NOMO-1 treated with dmso at 0.1 percent for 144 hours (cell line): ENCODE results near the gene SPAM1.
"Not testable (repeated sequence)": the region's sequence is repeated elsewhere in the genome, so short reads cannot be mapped to it uniquely, and the experiment has no call there.

Experiments
- DNase-seq: peaks from one replicate; lab custom pipeline; 2025; ENCODE audit not compliant: unreplicated experiment; lab: John Stamatoyannopoulos, UW

The SPAM1 gene

DNA sequence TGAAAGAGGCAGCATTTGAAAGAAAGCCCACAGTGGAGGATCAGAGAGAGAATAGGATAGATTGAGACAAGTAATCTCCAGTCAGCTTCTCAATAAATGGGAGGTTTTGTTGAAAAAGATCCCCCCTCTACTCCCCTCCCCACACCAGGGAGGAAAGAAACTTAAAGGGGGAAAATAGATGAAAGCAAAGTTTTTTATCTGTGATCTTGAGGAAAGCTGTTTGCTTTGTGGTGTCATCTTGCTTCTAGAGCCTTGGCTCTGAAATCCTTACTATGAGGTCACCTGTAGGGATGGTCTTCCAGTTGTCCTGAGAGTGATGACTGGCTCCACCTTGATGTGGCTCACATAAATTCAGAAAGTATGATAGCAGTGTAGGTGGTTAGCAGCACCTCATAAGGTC, at the start of gene SPAM1:
Gene SPAM1 (plus strand): TSS at position 301 of the 400 bp plus-strand sequence. CDS start 28,330 bp downstream, outside the sequence.
- DNase-seq = no peak

- DNase-seq = no peak
Measured at GRCh38 chr7:123876557-123877256, 48.3 kb upstream of the SPAM1 start.

DNA sequence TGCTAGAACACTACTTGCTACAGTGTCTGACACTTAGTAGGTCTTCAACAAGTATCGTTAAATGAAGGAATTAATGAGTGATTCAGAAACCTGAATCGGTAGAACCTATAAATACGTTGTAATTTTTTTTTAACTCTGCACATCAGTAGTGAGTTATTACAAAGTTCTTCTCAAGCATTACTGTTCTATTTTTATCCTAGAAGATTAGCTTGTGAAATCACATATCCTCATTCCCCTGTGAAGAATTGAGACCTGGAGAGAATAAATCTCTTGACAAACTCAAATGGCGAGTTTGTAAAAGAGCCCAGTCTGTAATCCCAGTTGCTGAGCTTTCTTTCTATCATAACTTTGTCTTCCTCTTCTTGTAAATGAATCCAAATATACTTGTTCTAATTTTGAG, 45.4 kb upstream of the SPAM1 start:
- no peak for DNase-seq

GRCh38 chr7:123881300-123881699, 43.7 kb upstream of the SPAM1 start:
- DNase-seq = no peak

DNA sequence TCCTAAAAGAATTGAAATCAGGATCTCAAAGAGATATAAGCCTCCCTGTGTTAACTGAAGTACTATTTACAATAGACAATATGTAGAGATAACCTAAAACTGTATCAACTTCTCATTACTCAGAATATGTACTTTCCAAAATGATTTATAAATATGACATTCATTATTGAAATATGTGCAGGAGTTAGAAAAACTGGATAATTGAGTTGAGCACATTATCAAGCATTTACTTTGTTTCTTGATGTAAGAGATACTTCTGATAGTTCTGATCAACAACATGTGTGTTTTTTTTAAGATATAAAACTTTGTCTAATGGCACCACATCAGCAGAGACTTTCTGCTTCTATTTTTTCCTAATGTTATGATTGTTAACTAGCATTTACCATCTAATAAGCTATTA, 41.9 kb upstream of the SPAM1 start:
- no peak for DNase-seq

- no peak for DNase-seq
Measured at GRCh38 chr7:123888192-123888591, 36.8 kb upstream of the SPAM1 start.

DNA sequence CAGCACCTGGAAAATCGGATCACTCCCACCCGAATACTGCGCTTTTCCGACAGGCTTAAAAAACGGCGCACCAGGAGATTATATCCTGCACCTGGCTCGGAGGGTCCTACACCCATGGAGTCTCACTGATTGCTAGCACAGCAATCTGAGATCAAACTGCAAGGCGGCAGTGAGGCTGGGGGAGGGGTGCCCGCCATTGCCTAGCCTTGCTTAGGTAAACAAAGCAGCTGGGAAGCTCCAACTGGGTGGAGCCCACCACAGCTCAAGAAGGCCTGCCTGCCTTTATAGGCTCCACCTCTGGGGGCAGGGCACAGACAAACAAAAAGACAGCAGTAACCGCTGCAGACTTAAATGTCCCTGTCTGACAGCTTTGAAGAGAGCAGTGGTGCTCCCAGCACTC, 30.3 kb upstream of the SPAM1 start:
- not testable (repeated sequence) for DNase-seq

DNA sequence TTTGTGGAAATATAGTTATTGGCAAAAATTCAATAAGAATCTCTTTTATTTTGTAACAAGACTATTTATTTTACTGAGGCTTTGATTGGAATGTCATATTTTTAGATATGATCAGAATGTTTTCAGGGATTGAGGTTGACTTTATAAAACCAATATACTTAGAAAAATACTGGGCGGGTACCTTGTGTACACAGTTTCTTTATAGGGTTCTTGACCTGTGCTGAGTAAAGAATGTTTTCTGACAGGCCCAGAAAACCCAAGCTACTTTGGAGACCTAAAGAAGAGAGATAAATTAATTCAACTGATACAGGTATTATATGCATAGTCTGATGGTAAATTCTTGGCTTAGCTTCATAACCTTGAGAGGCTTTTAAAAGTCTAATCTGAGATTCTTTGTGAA, 23.9 kb upstream of the SPAM1 start:
- DNase-seq = no peak

GRCh38 chr7:123905714-123906113, 19.3 kb upstream of the SPAM1 start:
- DNase-seq = no peak

- DNase-seq = no peak
Measured at GRCh38 chr7:123916240-123916724, 8.8 kb upstream of the SPAM1 start.

DNA sequence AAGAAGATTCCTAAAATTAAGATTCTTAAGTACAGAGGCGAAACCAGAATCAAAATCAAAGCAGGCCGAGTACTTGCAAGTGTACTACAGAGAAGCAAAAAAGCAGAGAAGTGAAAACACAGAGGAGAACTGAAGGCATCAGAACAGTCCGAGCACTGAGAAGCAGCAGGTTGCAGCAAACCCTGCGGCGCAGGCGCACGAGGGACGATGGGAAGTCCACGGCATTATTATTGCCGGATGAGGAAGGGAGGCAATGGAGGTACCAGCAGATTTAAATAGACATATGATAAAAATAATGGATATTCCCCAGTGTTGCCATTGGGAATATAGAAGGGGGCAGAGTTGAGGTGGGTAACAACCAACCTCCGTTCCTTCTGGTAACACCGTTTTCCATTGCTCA, 7.2 kb upstream of the SPAM1 start:
- DNase-seq = no peak

DNA sequence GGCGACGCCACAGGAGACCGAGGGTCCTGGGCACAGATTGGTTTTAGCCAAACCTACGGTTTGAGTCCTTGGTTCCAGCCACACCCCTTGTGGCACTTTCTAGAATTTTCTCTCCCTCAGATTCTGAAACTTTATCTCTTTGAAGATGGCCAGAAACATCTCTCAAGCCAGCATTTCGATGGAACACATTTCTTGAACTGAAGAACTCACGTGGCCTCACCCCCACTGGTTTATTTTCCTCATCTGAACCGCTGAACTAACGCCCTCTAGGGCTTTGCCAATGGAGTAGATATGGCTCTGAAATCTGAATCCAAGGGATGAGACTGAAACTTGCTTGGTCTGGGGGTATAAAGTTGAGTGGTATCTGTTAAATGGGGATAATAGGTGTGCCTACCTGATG, 6.7 kb upstream of the SPAM1 start:
- DNase-seq = no peak

- no peak for DNase-seq
Measured at GRCh38 chr7:123923599-123923998, 1.4 kb upstream of the SPAM1 start.

DNA sequence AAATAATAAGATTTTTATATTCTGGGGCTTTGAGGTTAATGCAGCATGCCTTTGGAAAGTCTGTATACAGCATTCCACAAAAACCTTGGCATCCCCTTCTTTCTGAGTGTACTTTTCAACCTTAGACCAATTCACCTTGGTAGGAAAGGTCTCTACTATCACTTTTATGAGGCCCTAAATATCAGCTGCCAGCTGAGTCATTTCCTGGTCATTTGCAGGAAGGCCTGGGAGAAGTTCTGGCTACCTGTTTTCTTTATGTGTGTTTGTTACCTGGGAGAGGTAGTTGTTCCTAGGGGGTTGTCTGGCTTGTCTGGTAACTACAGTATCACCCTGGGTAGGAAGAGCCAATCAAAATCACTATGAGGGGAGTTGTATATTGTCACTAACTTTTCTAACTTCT, 4.1 kb downstream of the SPAM1 start:
- no peak for DNase-seq

- no peak for DNase-seq
Measured at GRCh38 chr7:123929655-123930054, 4.6 kb downstream of the SPAM1 start.

- no peak for DNase-seq
Measured at GRCh38 chr7:123935436-123936381, 10.7 kb downstream of the SPAM1 start.

DNA sequence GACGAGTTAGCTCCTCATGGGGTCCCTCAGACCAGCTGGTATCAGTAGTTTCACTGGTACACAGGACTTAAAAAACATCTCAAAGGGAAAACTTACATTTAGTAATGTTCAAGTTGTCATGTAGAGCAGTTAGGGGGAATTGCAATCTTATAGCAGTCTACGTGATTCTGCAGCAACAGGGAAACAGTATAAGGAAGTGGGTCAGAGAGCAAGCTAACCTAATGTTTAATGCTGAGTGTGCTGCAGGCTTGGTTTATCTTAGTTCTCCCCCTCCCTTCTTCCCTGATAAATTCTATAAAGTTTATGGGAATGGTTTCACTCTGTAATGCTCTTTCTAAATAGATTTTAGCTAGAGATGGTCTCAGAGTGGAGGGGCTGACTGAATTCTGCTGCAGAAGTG, 11.3 kb downstream of the SPAM1 start:
- DNase-seq = no peak

- DNase-seq = no peak
Measured at GRCh38 chr7:123939784-123940183, 14.7 kb downstream of the SPAM1 start.

DNA sequence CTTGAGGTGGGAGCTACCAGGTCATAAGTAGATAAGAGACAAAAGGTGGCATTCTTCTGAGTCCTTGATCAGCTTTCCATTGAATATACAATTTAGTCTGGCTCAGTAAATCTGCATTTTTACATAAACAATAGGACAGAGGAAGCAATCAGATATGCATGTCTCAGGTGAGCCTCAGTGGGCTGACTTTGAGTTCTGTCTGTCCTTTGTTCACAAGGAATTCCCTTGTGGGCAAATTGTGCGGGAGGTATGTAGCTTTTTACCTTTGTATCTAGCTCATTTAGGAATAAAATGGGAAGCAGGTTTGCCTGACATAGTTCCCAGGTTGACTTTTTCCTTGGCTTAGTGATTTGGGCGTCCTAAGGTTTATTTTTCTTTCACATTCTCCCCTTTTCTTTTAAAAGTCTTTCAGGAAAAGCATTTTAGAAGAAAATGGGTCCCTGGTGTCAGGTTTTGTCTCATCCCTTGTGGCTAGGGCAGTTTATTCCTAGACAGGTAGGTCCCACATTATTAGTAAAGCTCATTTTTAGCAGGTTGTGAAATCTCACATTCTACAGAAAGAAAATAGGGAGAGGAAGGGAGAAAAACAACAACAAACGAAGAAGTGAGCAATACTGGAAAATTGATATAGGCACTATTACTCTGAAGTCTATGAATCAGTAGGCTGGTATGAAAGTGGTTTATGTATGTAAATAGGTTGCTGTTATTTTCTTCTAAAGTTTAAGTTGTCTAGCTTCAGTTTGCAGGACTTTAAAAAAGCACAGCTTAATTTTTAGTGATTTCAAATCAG, 16.5 kb downstream of the SPAM1 start:
- DNase-seq = no peak

GRCh38 chr7:123944395-123944794, 19.4 kb downstream of the SPAM1 start:
- DNase-seq = no peak

GRCh38 chr7:123945938-123946337, 20.9 kb downstream of the SPAM1 start:
- DNase-seq = no peak
